HL-60 (cell line): ENCODE data around the gene EMP1.

Experiments used
- DNase-seq, 2 experiments: peaks; one replicate each; pipeline ENCODE4 v3.0.0-alpha.2; 2010 to 2020; ENCODE audit warnings: low read depth in 1 of 2, low spot score in 1 of 2
- H3K27ac ChIP-seq: fragments of 250-450 bp; sonication (Bioruptor Pico); replicated peaks from 2 replicates; pipeline ENCODE4 v1.5.1; 2020; ENCODE audit warnings: mild to moderate bottlenecking, moderate library complexity
- H3K27me3 ChIP-seq: fragments of 250-450 bp; sonication (Bioruptor Pico); 2 replicates; pipeline ENCODE4 v1.5.1; 2021; ENCODE audit warnings: mild to moderate bottlenecking, moderate library complexity; ENCODE audit not compliant: insufficient read depth, poor library complexity, severe bottlenecking
- H3K4me3 ChIP-seq: replicated peaks from 2 replicates; pipeline ENCODE4 v1.5.1; 2011; ENCODE audit warnings: mild to moderate bottlenecking, control low read depth, low read length; ENCODE audit not compliant: insufficient read depth
- GABPA ChIP-seq: IDR thresholded peaks from 2 replicates; pipeline ENCODE4 v1.6.1; 2012; ENCODE audit warnings: low read depth
- POLR2AphosphoS5 ChIP-seq: IDR thresholded peaks from 2 replicates; pipeline ENCODE4 v1.6.1; 2012; ENCODE audit warnings: low read depth
- SPI1 ChIP-seq: IDR thresholded peaks from 2 replicates; pipeline ENCODE4 v1.6.1; 2012; ENCODE audit warnings: low read depth, mild to moderate bottlenecking, borderline replicate concordance
- TF ChIP-seq, protein P1 (sequence below): IDR thresholded peaks from one replicate; pipeline ENCODE4 v1.5.1; 2011; ENCODE audit warnings: low read length, control low read depth, inconsistent platforms; ENCODE audit not compliant: insufficient read depth
- TF ChIP-seq, protein P2 (sequence below): IDR thresholded peaks from 2 replicates; pipeline ENCODE4 v1.6.1; 2012; ENCODE audit warnings: low read depth; ENCODE audit not compliant: insufficient replicate concordance

The EMP1 gene

GRCh38 chr12:13153180-13153579, 43.3 kb upstream of the EMP1 start:
- no peak for DNase-seq
- no peak overlapping the region for H3K27ac ChIP-seq
- H3K27me3 ChIP-seq, result no peaks in the 10 kb centered on the region
- no peak for TF ChIP-seq POLR2AphosphoS5
- no peak for TF ChIP-seq GABPA
- no peak for TF ChIP-seq SPI1
- no peak overlapping the region for H3K4me3 ChIP-seq

- no peaks in the 10 kb centered on the region for H3K27me3 ChIP-seq
- TF ChIP-seq, protein P1, sequence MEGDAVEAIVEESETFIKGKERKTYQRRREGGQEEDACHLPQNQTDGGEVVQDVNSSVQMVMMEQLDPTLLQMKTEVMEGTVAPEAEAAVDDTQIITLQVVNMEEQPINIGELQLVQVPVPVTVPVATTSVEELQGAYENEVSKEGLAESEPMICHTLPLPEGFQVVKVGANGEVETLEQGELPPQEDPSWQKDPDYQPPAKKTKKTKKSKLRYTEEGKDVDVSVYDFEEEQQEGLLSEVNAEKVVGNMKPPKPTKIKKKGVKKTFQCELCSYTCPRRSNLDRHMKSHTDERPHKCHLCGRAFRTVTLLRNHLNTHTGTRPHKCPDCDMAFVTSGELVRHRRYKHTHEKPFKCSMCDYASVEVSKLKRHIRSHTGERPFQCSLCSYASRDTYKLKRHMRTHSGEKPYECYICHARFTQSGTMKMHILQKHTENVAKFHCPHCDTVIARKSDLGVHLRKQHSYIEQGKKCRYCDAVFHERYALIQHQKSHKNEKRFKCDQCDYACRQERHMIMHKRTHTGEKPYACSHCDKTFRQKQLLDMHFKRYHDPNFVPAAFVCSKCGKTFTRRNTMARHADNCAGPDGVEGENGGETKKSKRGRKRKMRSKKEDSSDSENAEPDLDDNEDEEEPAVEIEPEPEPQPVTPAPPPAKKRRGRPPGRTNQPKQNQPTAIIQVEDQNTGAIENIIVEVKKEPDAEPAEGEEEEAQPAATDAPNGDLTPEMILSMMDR, result no peak
- no peak for TF ChIP-seq POLR2AphosphoS5
- no peak for TF ChIP-seq GABPA
- TF ChIP-seq, protein P2, sequence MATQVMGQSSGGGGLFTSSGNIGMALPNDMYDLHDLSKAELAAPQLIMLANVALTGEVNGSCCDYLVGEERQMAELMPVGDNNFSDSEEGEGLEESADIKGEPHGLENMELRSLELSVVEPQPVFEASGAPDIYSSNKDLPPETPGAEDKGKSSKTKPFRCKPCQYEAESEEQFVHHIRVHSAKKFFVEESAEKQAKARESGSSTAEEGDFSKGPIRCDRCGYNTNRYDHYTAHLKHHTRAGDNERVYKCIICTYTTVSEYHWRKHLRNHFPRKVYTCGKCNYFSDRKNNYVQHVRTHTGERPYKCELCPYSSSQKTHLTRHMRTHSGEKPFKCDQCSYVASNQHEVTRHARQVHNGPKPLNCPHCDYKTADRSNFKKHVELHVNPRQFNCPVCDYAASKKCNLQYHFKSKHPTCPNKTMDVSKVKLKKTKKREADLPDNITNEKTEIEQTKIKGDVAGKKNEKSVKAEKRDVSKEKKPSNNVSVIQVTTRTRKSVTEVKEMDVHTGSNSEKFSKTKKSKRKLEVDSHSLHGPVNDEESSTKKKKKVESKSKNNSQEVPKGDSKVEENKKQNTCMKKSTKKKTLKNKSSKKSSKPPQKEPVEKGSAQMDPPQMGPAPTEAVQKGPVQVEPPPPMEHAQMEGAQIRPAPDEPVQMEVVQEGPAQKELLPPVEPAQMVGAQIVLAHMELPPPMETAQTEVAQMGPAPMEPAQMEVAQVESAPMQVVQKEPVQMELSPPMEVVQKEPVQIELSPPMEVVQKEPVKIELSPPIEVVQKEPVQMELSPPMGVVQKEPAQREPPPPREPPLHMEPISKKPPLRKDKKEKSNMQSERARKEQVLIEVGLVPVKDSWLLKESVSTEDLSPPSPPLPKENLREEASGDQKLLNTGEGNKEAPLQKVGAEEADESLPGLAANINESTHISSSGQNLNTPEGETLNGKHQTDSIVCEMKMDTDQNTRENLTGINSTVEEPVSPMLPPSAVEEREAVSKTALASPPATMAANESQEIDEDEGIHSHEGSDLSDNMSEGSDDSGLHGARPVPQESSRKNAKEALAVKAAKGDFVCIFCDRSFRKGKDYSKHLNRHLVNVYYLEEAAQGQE, result no peak
- TF ChIP-seq SPI1, result no peak
- no peak for DNase-seq
- no peak overlapping the region for H3K4me3 ChIP-seq
- H3K27ac ChIP-seq, result no peak overlapping the region
These were observed 42.4 kb upstream of the EMP1 start for GRCh38 chr12:13154027-13154538.

DNA sequence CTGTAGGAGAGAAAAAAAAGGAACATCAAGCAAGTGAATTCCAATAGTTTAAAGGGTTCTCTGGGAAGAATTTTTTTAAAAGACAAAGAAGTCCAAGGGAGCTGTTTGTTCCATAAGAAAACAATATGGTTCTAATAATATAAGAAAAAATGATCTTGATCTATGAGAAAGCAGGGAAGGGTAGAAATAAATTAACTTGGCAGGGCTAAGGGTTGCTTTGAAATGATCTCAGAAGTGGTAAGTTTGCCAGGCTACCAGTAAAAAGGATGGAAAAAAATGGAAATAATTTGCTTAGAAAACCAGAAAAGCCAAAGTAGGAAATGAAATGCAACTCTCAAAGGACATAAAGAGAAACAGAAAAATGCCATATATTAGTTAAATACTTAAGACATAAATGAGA, 41.7 kb upstream of the EMP1 start:
- Histone ChIP-seq H3K27me3 (no peaks in the 10 kb centered on the region), H3K27ac (no peak overlapping the region), H3K4me3 (no peak overlapping the region)
- DNase-seq, result no peak
- TF ChIP-seq, protein P2, result no peak
- TF ChIP-seq GABPA (no peak), SPI1 (no peak), POLR2AphosphoS5 (no peak)
- TF ChIP-seq, protein P1, result no peak

DNA sequence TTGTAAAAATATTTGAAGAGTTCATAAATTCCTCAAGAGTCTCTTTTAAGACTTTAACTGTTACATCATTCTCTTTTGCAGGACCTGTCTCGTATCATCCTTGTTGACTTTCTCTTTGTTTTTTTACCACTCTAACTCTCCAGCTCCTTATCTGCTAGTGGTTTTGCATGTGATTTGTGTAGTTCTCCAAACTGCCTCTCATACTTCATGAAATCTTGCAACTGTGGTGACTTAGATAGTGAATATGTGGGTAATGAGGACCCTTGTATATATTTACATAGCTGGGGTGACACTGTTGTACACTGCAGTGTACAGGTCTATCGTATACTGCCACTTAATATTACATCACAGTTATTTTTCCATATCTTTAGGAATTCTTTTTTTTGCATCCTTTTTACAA, 40.2 kb upstream of the EMP1 start:
- H3K27me3 ChIP-seq, result no peaks in the 10 kb centered on the region
- H3K4me3 ChIP-seq, result no peak overlapping the region
- no peak for DNase-seq
- TF ChIP-seq, protein P2, result no peak
- TF ChIP-seq GABPA (no peak), POLR2AphosphoS5 (no peak), SPI1 (no peak)
- TF ChIP-seq, protein P1, result no peak
- no peak overlapping the region for H3K27ac ChIP-seq
